Activated CD4-positive, CD25-positive, alpha-beta regulatory T cell treated with anti-CD3 and anti-CD28 coated beads, Interleukin-2, amount 50 U/mL, for 24 hours (primary cell): ENCODE data around the gene SPINK9.

Experiments
- ATAC-seq, 2 donors: fragments of 150-1000 bp; cut with Tn5 transposase; one replicate each; pipeline ENCODE4 v1.10.0; 2021; ENCODE audit warnings: mild to moderate bottlenecking in 1 of 2, moderate library complexity in 1 of 2

SPINK9 gene

DNA sequence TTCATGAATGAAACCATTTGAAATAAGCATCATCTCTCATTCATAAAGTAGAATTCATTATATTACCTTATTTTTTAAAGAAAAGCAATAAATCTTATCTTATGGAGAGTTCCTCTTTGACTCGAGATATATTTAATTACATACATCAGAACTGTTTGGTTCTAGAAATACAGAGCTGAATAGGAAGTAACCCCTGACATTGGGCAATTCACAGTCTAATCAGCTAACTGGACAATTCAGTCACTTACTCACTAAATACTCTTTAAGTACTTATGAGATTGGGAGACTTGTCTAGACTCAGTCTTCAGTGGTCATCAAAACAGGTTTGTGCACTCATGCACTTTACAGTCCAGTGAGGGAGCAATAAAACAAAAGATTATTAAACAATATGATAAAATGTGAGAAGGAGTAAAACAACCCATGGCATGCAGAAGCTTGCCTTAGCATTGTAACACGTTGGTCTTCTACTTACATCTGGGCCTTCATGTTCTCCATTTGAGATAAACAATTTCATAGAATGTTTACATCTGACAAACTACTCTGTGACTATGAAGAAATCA lies 36.9 kb downstream of the SPINK9 start:
- no peak for ATAC-seq

DNA sequence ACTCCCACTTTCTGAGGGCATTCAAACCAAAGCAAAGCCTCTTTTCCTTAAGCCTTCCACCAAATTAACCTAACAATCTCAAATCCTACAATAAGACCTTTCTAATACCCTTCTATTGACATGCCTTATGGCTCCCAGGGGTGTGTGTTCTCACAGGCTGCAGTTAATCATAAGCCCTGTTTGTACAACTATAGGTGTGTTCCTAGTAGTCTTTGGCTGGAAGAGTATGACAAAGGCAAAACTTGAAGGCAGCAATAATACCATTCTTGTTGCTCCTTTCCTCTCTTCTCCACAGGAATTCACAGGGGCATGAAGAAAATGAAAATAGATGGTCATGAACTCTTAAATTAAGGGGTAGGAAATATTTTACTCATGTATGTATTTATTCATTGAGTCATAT lies 37.5 kb downstream of the SPINK9 start:
- no peak for ATAC-seq

DNA sequence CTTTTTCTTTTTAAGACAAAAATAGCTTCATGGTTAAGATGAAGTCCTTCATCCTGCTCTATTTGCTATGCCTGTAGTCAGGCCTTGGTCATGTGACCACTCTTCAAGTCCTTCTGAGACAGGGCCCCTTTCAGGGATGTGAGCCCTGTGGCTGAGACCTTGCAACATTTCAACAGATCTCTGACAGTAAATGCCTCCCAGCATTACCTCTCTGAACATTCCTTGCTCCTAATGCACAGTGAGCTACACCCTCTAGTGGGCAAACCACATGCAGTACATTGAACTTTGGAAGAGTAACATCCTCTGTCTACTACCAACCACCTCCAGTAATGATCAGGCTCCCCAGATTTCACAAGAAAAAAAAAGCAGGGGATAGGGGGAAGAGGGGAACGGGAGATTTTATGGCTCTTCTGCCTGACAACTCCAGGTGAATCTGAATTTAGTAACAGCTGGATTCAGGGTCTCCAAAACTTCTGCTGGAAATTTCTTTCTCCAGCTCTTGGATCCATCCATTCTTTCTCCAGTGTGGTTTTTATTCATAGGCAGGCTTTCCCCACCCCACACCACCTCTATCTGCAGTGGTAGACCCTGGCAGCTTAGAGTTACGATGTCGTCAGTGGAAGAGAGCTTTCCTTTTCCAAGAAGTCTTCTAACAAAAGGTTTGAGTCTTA lies 39.5 kb downstream of the SPINK9 start:
- no peak for ATAC-seq

DNA sequence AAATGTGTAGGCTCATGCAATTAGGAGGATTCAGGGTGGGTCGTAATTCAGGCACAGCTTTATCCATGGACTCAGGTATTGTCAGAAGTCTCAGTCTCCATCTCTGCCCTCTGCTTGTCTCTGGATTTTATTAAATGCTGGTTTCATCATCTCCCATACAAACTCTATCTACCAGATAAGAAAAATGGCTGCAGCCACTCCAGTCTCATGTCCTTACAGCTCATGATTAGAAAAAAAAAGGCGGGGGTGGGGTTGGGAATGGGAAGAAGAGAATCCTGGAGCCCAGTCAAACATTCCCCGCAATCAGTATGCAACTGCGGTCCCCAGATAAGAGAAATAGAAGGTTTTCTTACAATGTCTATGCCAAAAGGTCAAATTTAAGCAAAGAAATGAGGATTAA lies 40.8 kb downstream of the SPINK9 start:
- ATAC-seq: no peak

DNA sequence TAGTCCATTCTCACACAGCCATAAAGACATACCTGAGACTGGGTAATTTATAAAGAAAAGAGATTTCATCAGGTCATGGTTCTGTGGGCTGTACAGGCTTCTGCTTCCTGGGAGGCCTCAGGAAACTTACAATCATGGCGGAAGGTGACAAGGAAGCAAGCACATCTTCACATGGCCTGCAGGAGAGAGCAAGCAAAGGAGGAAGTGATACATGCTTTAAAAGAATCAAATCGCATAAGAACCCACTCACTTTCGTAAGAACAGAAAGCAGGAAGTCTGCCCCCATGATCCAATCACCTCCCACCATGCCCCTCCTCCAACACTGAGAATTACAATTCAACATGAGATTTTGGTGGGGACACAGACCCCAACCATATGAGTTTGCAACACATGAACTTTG lies 43.3 kb downstream of the SPINK9 start:
- ATAC-seq: no peak

DNA sequence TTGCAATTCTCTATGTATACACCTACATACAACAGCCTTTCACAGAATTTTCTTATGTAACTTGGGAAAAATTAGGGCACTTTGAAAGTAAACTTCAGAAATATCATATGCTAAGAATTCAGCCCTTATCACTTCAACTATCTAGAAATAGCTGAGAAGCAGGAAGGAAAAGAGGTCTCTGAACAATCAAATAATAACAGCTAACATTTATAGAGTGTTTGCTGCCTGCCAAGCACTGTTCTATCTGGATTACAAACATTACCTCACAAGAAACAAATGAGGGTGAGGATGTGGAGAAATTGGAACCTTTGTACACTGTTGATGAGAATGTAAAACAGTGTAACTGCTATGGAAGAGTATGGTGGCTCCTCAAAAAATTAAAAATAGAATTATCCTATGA lies 44.0 kb downstream of the SPINK9 start:
- no peak for ATAC-seq

DNA sequence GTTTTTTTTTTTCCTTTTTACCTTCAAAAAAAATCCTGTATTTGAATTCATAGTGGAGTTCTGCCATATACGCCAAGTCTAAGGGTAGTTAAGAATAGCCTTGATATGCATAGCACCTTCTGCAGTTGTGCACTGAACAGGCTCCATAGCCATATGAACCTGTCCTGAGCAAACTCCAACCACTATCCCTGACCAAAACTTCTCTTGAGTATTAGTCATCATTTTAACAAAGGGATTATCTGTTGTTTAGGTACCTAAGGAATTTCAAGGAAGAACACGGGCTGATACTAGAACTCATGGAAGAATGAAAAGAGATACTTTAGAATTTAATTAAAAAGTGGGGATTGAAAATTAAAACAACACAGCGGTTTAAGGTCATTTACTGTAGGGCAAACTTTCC lies 46.5 kb downstream of the SPINK9 start:
- ATAC-seq: no peak

DNA sequence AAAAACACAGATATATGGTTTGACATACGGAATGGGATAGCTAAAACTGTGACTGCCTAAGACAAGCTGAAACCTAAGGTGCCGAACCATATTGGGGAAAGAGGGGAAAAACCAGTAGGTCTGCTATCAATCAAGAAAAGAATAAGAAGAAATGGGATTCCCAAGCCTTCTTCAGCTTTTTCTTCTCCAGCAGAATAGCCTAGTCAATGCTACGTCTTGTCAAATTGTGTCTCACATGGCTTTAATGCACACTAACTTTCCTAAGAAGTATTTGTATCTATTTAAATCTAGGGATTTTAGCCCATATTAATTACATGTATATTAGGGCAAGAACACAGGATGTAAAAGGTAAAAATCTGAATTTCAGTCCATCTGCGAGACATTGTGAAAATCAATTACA lies 47.6 kb downstream of the SPINK9 start:
- no peak for ATAC-seq

DNA sequence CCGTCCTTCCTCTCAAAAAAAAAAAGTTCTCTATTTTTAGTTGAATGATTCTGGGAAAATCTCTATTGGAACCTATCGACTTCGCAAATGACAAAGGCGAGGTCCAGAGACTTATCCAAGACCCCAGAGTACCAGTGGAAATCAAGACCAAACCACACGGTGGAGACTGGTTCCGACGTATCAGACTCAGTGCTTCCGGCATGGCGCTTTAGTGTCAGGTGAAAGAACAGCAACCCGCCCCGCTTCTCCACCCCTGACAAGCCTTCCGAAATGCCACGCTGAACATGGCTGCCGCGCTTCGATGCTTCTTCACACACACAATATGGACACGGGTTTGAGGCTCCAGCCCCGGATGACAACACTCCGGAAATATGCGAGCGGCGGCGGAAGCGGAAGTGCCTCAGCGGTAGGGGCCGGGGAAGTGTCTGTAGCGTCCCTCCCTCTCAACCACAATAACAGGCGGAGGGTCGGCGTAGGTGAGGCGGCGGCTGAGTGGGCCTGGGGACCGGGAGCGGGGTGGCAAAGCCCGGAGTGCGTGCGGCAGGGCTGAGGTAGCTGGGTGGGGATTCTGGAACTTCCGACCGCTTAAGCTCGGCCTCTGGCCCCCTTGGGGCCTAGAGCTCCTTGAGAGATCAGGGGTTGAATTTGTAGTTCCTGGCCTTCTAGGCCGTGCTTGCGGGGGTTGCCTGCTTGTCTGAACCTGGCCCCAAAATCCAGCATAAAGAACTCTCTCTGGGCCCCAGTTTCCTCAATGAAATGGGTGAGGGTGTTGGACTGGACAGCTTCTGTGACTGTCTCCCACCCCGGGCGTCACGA lies 48.4 kb downstream of the SPINK9 start, which contains the start of gene FBXO38:
Gene FBXO38 (plus strand): TSS at position 395 of the 816 bp plus-strand sequence. CDS start 10,819 bp downstream, outside the sequence.
- peak; percentile 96 to 98 for ATAC-seq

DNA sequence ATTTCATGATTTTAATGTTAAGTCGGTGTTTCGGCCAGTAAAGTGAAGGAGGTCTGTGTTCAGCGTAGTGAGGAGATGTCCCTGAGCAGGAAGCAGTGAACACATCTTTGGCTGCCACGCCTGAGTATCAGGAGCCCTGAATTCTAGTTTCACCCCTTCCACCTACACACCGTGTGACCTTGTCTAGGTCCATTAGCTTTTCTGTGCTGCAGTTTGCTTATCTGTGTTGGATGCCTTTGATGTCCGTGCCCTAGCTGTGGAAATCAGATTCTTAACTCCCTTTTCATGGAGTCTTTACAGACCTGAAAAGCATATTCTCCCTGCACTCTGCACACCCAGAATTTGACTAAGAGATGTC lies 49.0 kb downstream of the SPINK9 start:
- no peak for ATAC-seq

DNA sequence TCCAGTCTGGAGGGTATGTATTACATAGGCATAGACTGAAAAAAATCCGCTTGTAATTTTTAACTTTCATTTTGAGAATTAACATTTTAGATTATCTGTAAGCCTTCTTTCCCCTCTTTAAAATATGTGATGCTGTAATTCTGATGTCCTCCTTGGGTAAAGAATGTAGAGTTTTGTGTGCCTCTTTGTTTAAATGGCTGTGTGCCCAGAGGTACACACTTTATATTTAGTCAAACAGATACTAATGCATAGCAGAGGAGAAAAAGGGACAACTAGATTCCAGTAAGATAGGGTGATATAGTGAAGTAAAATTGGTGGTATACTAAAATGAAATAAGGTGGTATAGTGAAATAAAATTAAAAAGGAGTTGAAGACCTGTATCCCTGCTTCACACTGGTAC lies 49.7 kb downstream of the SPINK9 start:
- ATAC-seq: no peak

DNA sequence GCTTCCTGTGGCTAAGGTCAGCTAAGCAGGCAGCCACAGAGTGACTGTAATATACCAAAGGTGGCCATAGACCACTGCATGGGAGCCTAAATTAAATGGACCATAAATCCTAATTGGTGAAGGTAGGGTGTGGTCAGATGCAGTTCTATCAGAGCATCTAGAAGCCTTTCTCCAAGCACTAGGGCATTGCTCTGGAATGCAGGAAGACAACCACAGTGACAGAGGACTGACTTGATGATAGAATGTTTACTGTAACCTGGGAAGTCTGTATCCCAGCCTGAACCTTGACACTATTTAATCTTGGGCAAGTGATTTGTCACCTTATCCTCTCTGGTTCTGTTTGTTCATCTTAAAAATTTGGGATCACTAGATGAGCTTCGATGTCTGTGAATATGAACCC lies 50.7 kb downstream of the SPINK9 start:
- no peak for ATAC-seq

DNA sequence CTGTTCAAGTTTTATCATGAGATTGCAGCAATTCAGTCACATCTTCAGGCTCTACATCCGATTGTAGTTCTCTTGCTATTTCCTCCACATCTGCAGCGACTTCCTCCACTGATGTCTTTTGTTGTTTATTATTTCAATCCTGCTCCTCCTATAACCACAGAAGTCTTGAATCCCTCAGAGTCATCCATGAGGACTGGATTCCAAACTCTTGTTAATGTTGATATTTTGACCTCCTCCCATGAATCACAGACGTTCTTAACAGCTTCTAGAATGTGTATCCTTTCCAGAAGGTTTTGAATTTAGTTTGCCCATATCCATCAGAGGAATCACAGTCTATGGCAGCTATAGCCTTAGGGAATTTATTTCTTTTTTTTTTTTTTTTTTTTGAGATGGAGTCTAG lies 52.0 kb downstream of the SPINK9 start:
- no peak for ATAC-seq

DNA sequence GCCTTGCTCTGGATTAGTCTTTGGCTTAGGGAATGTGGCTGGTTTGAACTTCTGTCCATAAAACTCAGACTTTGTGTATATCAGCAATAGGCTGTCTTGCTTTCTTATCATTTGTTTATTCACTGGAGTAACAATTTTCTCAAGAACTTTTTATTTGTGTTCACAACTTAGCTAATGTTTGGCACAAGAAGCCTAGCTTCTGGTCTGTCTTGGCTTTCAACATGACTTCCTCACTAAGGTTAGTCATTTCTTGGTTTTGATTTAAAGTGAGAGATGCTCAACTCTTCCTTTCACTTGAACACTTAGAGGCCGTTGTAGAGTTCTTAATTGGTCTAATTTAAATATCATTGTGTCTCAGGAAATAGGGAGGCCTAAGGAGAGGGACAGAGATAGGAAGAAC lies 53.3 kb downstream of the SPINK9 start:
- peak; percentile 20 to 44 for ATAC-seq
